Activated naive CD4-positive, alpha-beta T cell treated with anti-CD3 and anti-CD28 coated beads for 36 hours (primary cell): ENCODE data around the gene SLC30A4. TPM values are rescaled to one million over a fixed set of nuclear protein-coding genes. Genes with fewer than 3 reads are reported as not detected.

Experiments used
- CTCF ChIA-PET: fragments of 350-600 bp; sonication (Branson Sonifier 250); formaldehyde crosslinking; loops from one replicate; lab custom pipeline; 2021; ENCODE audit warnings: antibody characterized with exemption; lab: Charles Lee
- DNase-seq: peaks from one replicate; pipeline ENCODE4 v3.0.0-alpha.2; 2020
- H3K27ac Mint-ChIP-seq: one replicate; pipeline ENCODE4 v1.8.0; 2021; ENCODE audit warnings: mild to moderate bottlenecking, mixed read lengths
- H3K27me3 Mint-ChIP-seq: one replicate; pipeline ENCODE4 v1.8.0; 2021; ENCODE audit warnings: low read depth, mixed read lengths
- H3K36me3 Mint-ChIP-seq: one replicate; pipeline ENCODE4 v1.8.0; 2021; ENCODE audit warnings: low read depth, mixed read lengths
- H3K4me1 Mint-ChIP-seq: one replicate; pipeline ENCODE4 v1.8.0; 2021; ENCODE audit warnings: low read depth, mixed read lengths
- H3K4me3 Mint-ChIP-seq: one replicate; pipeline ENCODE4 v1.8.0; 2021; ENCODE audit warnings: mild to moderate bottlenecking, moderate library complexity, mixed read lengths
- H3K9me3 Mint-ChIP-seq: one replicate; pipeline ENCODE4 v1.8.0; 2021; ENCODE audit warnings: mixed read lengths
- intact Hi-C: fragments of 100-400 bp; cut with micrococcal nuclease; formaldehyde crosslinking; loops from one replicate; pipeline ENCODE4 v1.15.1; 2023
- total RNA-seq, 2 experiments: library from RNA; stranded (reverse); gene quantifications; one replicate each; pipeline ENCODE4 v1.2.3, GENCODE V29; 2021

Gene SLC30A4
- total RNA-seq, 2 experiments from 2014 or later: 1.0 to 1.2 TPM

DNA sequence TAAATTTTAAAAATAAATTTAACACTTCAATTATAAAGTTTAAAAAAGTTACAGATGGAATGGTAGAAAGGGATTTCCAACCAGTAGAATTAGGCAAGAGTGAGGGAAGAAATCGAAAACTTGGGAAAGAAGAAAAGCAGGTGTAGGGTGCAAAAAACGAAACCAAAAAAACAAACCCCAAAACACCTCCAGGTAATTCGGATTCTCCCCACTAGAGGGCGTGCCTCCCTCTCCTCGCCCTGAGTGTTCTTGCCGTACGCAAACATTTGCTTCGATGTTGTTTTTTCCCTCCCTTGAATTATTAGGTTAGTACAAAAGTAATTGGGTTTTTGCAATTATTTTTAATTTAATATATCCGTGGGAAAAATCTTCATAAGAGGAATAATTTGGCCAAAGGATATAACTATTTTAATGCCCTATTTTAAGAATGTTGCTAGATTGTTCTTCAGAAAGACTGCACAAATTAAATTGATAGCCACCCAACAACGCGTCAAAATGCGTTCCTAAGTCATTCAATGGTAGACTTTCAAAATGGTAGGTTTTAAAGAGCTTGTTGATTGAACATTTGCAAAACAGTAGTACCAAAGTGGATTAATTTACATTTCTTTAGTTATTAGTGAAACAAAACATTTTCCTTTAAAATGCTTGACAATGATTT lies 63.7 kb downstream of the SLC30A4 start:
- no peaks in the 10 kb centered on the region for H3K36me3 Mint-ChIP-seq
- H3K9me3 Mint-ChIP-seq: no peaks in the 10 kb centered on the region
- CTCF ChIA-PET: interaction anchor here (0.8 to 5.2 kb wide), 20 partner anchors 9 to 290 kb away, joined by 3 to 102 read pairs (median 6); partner anchors contain the start of gene BLOC1S6
- H3K27me3 Mint-ChIP-seq: no peaks in the 10 kb centered on the region
- H3K4me1 Mint-ChIP-seq: peaks cover 42% of the 10 kb centered on the region
- DNase-seq: peak; percentile 90
- intact Hi-C loops: loop anchor here (1.0 to 2.0 kb wide), 9 partner anchors 57 to 333 kb away; partner anchors contain the start of genes BLOC1S6 and SLC30A4
- no peak overlapping the region for H3K27ac Mint-ChIP-seq
- H3K4me3 Mint-ChIP-seq: peak overlapping the region; percentile 47

DNA sequence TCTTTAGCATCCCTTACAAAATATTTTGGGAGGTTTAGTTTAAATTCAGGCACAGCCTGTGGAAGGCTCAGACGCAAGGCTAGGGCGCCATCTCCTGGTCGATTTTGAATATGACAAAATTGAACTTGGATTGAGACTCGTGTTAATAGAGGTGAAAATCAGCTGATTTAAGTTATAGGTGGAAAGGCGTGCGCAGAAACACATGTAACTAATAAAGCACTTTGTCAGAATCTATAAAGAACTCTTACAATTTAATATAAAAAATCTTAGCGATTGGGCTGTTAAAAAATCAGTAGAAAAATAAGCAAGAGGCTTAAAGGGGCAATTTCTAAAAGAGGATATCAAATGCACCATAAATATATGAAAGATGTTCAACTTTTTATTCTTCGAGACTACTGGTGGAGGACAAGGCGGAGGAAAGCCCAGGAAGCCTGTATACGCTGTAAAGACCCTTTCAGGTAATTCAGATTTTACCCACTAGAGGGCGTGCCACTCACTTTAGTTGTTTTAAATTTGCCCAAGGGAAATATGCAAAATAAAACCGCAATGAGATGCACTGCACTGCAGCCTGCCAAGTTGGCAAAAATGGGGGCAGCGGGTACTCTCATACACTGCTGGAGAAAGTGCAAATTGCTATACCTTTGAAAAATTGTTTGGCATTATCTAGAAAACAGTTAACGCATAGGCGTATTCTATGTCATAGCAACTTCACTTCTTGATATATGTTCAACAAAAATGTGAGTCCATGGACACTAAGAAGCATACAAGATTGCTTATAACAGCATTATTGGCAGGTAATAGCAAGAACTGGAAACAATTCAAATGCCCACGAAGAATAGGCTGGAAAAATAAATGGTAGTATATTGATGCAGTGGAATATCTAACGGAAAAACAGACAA lies 64.7 kb downstream of the SLC30A4 start:
- peaks cover 42% of the 10 kb centered on the region for H3K4me1 Mint-ChIP-seq
- CTCF ChIA-PET: interaction anchor here (0.7 to 5.2 kb wide), 34 partner anchors 9 to 337 kb away, joined by 3 to 102 read pairs (median 5); partner anchors contain the start of gene BLOC1S6

DNA sequence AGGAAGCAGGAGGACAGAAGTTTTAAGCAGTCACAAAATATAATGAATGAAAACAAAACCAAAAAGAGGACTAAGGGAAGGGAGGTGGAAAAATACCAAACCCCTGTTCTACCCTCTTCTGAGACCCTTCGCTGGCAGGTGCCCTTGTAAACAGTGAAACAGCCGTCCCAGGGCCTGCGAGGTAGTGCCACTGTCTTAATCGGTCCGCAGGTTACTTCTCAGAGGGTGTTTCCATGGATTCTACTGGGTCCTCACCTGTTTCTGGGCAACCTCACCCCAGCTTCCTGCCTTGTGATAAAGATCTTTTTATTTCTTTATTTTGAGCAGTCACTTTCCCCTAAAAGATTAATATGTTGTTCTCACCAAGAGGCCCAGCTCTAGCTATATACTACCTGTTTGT lies 65.3 kb downstream of the SLC30A4 start:
- Mint-ChIP-seq H3K4me3 (peak overlapping the region; percentile 79), H3K4me1 (peaks cover 42% of the 10 kb centered on the region), H3K27ac (peak overlapping the region; percentile 79), H3K27me3 (no peaks in the 10 kb centered on the region), H3K36me3 (no peaks in the 10 kb centered on the region), H3K9me3 (peaks cover 2% of the 10 kb centered on the region)
- peak; percentile 11 for DNase-seq
- intact Hi-C loops: loop anchor here (1.0 kb wide), 3 partner anchors 27 to 294 kb away; no protein-coding TSS in a partner anchor
- CTCF ChIA-PET: interaction anchor here (0.7 to 5.2 kb wide), 28 partner anchors 17 to 336 kb away, joined by 3 to 102 read pairs (median 5); partner anchors contain the start of gene BLOC1S6

More for the DNA sequence above, 64.7 kb downstream of the SLC30A4 start:
- Mint-ChIP-seq H3K27me3 (no peaks in the 10 kb centered on the region), H3K36me3 (no peaks in the 10 kb centered on the region), H3K4me3 (peak overlapping the region; percentile 79), H3K9me3 (peaks cover 2% of the 10 kb centered on the region), H3K27ac (peak overlapping the region; percentile 79)
- intact Hi-C loops: loop anchor here (1.0 to 2.0 kb wide), 12 partner anchors 28 to 333 kb away; partner anchors contain the start of genes BLOC1S6 and SLC30A4
- DNase-seq: peak; percentile 90

DNA sequence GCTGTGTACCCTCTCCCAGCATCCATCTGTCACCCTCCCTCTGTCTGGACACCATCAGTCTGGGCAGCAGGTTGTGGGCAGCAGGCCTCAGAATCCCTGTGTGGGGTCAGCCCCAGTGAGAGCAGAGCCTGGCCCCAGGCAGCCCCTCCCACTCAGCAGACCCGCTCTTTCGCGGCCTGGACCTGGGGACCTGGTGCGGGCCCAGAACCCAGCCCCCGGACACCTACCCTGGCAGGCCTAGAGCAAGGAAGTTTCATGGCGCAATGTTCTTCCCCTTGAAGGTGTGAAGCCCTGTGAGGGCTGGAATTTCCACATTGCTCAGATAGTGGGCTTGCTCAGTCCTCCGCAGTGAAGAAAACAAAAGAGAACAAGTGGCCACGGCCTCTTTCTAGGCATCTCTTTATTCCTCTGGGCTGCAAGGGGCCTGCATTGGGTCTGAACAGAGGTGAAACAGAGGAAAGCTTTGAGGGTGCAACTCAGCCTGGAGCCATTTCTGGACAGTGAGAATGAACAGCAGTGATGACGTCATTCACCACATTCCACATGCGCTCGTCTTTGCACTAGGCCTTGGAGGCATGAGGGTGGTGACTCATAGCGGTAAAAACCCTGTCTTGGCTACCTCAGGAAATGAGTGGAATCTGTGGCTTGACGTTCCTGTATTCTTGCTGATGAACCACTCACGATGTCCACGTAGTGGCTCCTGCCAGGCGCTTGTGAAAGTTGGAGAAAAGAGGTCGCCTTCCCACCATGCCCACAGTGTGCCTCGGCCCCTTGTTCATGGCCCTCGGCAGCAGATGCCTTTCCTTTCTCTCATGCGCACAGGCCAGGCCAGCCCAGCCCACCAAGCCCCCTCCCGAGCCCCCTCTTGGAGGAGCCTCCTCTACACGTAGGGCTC lies 66.1 kb downstream of the SLC30A4 start:
- CTCF ChIA-PET: interaction anchor here (0.7 to 5.2 kb wide), 30 partner anchors 13 to 293 kb away, joined by 3 to 102 read pairs (median 6); partner anchors contain the start of gene BLOC1S6

DNA sequence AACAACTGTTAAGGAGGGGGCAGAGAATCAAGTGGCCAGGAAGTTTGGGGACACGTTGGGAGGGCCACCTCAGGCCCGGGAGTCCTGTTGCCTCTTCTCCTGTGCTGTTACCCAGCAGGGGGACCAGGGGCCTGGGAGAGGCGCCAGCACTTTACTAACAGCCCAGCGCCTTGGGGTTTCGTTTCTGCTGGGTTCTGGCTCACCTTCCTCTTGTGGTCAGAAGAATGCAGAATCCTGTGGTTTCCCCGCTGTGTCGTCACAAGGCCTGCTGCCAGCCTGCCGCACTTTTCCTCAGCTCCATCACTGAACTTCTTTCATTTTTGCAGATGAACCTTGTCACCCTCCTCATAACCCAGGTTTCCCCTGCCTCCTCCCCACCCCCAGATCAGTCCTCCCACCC lies 67.7 kb downstream of the SLC30A4 start:
- Mint-ChIP-seq H3K4me1 (peaks cover 42% of the 10 kb centered on the region), H3K27ac (no peak overlapping the region), H3K27me3 (no peaks in the 10 kb centered on the region), H3K9me3 (peaks cover 2% of the 10 kb centered on the region), H3K4me3 (no peak overlapping the region), H3K36me3 (no peaks in the 10 kb centered on the region)
- intact Hi-C loops: no loop called here
- CTCF ChIA-PET: interaction anchor here (1.3 to 3.6 kb wide), 9 partner anchors 12 to 291 kb away, joined by 3 to 43 read pairs (median 6); no protein-coding TSS in a partner anchor
- peak; percentile 82 for DNase-seq

More for the DNA sequence above, 66.1 kb downstream of the SLC30A4 start:
- DNase-seq: peak; percentile 77
- no peak overlapping the region for H3K4me3 Mint-ChIP-seq
- no peak overlapping the region for H3K27ac Mint-ChIP-seq
- peaks cover 2% of the 10 kb centered on the region for H3K9me3 Mint-ChIP-seq
- intact Hi-C loops: loop anchor here (1.0 kb wide), 3 partner anchors 26 to 293 kb away; no protein-coding TSS in a partner anchor
- H3K27me3 Mint-ChIP-seq: no peaks in the 10 kb centered on the region
- H3K36me3 Mint-ChIP-seq: no peaks in the 10 kb centered on the region
- H3K4me1 Mint-ChIP-seq: peaks cover 42% of the 10 kb centered on the region

DNA sequence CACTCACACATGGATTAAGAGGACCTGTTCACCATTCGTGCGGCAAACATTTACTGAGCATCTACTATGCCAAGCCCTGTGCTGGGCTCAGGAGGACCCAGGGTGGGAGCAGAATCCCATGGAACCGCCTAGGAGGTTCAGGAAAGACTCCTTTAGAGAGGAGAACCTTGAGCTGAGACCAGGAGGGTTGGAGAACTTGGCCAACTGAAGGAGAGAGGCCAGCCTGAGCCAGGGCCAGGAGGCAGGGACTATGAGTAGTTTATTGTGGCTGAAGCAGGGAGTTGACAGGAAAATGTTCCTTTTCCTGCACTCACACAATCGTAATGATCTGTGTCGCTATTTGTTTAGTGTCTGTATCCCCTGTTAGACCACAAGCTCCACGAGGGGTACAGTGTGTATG lies 71.3 kb downstream of the SLC30A4 start:
- H3K9me3 Mint-ChIP-seq: peaks cover 2% of the 10 kb centered on the region

DNA sequence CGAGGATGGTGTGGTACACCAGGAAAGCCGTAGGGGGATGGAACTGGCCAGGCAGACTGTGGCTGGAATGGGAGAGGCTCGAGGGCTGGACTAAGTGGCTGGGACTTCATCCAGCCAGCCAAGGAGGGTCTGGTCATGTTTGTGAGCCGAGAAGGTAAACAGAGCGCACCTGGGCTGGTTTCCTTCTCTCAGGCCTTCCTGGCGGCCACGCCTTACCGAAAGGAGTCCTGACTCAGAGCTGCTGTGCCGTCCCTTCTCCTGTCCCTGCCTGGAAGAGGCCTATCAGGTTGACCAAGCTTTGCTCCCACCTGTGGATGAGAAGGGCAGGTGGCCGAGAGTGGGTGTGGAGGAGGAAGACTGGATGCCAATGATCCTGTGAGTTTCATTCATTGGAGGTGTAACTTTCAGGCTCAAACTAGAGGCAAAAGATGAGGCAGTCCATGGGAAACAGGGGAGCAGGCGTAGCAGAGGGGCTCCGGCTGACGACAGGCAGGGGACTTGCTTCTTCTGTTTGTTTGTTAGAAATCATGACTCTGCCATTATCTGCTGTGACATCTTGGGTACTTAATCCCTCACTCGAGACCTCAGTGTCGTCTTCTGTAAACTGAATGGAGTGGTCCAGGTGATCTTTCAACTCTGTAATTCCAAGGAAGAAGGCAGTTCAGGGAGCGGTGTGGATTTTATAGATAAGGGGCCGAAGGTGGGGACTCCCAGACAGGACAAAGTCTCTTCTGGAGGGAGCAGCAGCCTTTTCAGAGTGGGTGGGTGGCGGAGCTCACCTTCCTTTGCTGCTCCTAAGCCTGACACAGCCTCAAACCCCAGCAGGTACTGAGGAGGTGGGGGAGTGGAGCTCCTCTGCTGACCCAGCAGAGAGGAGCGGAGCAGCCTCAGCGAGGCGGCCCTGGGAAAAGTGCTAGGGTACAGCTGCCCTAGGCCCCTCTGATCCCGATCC lies 72.4 kb downstream of the SLC30A4 start:
- intact Hi-C loops: no loop called here
- DNase-seq: no peak
- CTCF ChIA-PET: interaction anchor here (0.9 to 2.4 kb wide), 3 partner anchors 9 to 21 kb away, joined by 3 to 16 read pairs (median 4); no protein-coding TSS in a partner anchor
- peaks cover 13% of the 10 kb centered on the region for H3K4me1 Mint-ChIP-seq
- no peaks in the 10 kb centered on the region for H3K27me3 Mint-ChIP-seq
- H3K36me3 Mint-ChIP-seq: no peaks in the 10 kb centered on the region
- peaks cover 2% of the 10 kb centered on the region for H3K9me3 Mint-ChIP-seq
- H3K27ac Mint-ChIP-seq: no peak overlapping the region
- no peak overlapping the region for H3K4me3 Mint-ChIP-seq

More for the DNA sequence above, 71.3 kb downstream of the SLC30A4 start:
- Mint-ChIP-seq H3K36me3 (no peaks in the 10 kb centered on the region), H3K27ac (no peak overlapping the region), H3K27me3 (no peaks in the 10 kb centered on the region), H3K4me3 (no peak overlapping the region), H3K4me1 (peaks cover 19% of the 10 kb centered on the region)
- no peak for DNase-seq
- intact Hi-C loops: no loop called here
- CTCF ChIA-PET: interaction anchor here (1.2 to 2.4 kb wide), 2 partner anchors 13 to 21 kb away, joined by 3 to 16 read pairs; no protein-coding TSS in a partner anchor

DNA sequence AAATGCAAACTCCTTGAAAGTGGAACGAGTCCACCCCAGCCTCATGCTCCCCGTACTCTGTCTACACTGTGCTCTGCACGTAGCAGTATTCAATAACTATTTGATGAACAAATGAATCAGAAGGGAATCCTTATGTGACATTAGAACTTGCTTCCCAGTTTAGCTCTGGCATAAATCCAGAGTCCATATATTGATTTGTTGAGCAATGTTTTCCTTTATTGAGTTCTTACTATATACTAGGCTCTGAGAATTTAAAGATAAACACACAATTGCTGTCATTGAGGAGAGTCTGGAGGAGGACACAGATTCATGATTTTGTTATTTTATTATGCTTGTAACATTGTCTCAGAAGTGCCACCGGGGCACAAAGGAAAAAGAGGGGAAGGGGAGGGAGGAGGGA lies 73.2 kb downstream of the SLC30A4 start:
- H3K27ac Mint-ChIP-seq: no peak overlapping the region
- CTCF ChIA-PET: interaction anchor here (0.9 to 1.5 kb wide), 2 partner anchors 9 to 20 kb away, joined by 3 to 4 read pairs; no protein-coding TSS in a partner anchor
- DNase-seq: no peak
- no peaks in the 10 kb centered on the region for H3K36me3 Mint-ChIP-seq
- intact Hi-C loops: no loop called here
- H3K4me1 Mint-ChIP-seq: peaks cover 5% of the 10 kb centered on the region
- no peak overlapping the region for H3K4me3 Mint-ChIP-seq
- H3K27me3 Mint-ChIP-seq: no peaks in the 10 kb centered on the region
- peaks cover 2% of the 10 kb centered on the region for H3K9me3 Mint-ChIP-seq

DNA sequence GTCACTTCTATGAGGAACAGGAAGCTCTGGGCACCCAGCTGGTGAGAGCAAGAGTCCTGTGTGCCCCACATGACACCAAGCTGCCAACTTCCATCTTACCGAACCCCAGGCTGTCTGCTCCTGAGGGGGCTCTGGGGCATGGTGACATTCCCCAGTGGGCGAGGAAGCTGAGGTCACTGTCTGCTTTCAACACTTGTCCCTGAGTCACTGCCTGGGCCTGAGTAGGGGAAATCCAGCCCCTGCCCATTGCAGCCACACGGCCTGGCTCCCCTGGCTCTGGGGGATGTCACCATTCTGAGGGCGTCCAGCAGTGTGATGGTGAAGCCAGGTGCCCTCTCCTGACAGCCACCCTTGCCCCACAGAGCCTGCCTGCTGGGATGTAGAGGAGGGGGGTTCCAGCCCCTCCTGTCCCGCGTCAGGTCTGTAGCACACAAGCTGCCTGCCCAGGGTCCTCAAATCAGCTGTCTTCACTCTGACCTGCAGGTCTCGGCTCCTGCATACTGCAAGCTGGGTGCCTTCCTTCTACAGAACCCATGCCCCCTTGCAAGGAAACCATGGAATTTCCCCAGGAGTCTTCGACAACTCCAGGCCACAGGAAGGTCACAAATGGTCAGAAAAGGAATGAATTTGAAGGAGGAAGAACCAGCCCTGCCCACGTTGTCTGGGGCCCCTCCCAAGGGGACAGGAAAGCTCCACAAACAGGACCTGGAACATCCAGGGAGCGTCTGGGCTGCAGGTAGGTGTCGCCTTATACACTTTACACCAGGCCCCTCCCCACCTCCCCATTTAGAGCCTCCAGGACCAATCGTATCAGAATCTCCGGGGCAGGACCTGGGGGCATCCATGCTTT lies 74.3 kb downstream of the SLC30A4 start:
- CTCF ChIA-PET: interaction anchor here (1.5 kb wide), 1 partner anchor 11 kb away, joined by 4 read pairs; no protein-coding TSS in a partner anchor
- H3K27ac Mint-ChIP-seq: no peak overlapping the region
- no peaks in the 10 kb centered on the region for H3K27me3 Mint-ChIP-seq
- no peaks in the 10 kb centered on the region for H3K36me3 Mint-ChIP-seq
- H3K9me3 Mint-ChIP-seq: peaks cover 2% of the 10 kb centered on the region
- intact Hi-C loops: no loop called here
- DNase-seq: no peak
- no peak overlapping the region for H3K4me3 Mint-ChIP-seq
- H3K4me1 Mint-ChIP-seq: no peaks in the 10 kb centered on the region
